Brain microvascular endothelial cell (primary cell): Measurements from ENCODE around the gene DBH.

ENCODE experiments used
- DNase-seq: peaks from one replicate; pipeline ENCODE4 v3.0.0-alpha.2; 2020
- H3K27ac ChIP-seq: fragments of 250-450 bp; sonication (Bioruptor Pico); 2 replicates; pipeline ENCODE4 v1.5.1; 2020; ENCODE audit warnings: mild to moderate bottlenecking, moderate library complexity
- H3K27me3 ChIP-seq: fragments of 250-450 bp; sonication (Bioruptor Pico); replicated peaks from 2 replicates; pipeline ENCODE4 v1.5.1; 2020; ENCODE audit warnings: mild to moderate bottlenecking
- H3K36me3 ChIP-seq: fragments of 250-450 bp; sonication (Bioruptor Pico); replicated peaks from 2 replicates; pipeline ENCODE4 v1.5.1; 2020; ENCODE audit warnings: mild to moderate bottlenecking
- H3K4me3 ChIP-seq: 2 replicates; pipeline ENCODE4 v1.5.1; 2011; ENCODE audit warnings: low read depth, mild to moderate bottlenecking, control low read depth, low read length, moderate library complexity
- in situ Hi-C: cut with HindIII; loops from 2 replicates; pipeline ENCODE4 v1.10.0; 2017; ENCODE audit warnings: low sequenced_read_pairs, low pct_ligation_motif_present
- TF ChIP-seq, protein P1 (sequence below): IDR thresholded peaks from 2 replicates; pipeline ENCODE4 v1.5.1; 2011; ENCODE audit warnings: low read depth, mild to moderate bottlenecking, moderate library complexity, low read length, control low read depth, inconsistent platforms; ENCODE audit errors: missing control alignments

DBH gene

DNA sequence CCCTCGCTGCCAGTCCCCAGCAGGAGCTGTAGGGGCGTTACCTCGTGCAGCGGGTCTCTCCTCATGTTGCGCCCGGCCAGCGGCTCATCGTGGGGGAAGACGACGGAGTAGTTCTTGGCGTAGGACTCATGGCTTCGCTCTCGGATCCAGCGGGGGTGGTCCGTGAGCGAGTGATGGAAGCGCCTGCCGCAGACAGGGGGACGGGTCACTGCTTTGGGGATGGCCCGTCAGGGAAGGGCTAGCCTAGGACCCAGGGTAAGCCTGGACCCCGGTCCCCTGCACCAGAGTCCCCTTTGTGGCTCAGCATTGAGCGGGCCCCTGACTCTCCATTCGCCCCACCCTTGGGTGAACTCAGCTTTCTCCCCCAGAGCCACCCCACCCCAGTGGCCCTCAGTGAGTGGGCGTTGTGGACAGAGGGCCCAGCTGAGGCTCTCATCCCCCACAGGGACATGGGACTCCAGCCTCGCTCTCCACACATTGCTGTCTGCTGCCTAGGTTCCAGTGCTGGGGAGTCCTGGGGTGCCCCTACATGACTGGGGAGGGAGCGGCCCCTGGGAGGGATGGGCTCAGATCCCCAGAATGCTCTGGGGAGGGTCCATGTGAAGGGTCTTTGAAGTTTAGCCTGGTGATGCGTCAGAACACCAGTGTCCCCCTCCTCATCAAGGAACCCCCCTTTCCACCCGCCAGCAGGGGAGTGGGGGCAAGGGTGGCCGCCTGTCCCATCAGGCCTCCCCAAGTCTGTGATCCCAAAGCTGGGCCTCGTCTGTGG lies 72.3 kb downstream of the DBH start:
- no peak overlapping the region for H3K27ac ChIP-seq

More for the DNA sequence above, 72.3 kb downstream of the DBH start:
- Histone ChIP-seq H3K36me3 (no peaks in the 10 kb centered on the region), H3K27me3 (no peaks in the 10 kb centered on the region), H3K4me3 (no peak overlapping the region)
- in situ Hi-C loops, result no loop called here
- TF ChIP-seq, protein P1, sequence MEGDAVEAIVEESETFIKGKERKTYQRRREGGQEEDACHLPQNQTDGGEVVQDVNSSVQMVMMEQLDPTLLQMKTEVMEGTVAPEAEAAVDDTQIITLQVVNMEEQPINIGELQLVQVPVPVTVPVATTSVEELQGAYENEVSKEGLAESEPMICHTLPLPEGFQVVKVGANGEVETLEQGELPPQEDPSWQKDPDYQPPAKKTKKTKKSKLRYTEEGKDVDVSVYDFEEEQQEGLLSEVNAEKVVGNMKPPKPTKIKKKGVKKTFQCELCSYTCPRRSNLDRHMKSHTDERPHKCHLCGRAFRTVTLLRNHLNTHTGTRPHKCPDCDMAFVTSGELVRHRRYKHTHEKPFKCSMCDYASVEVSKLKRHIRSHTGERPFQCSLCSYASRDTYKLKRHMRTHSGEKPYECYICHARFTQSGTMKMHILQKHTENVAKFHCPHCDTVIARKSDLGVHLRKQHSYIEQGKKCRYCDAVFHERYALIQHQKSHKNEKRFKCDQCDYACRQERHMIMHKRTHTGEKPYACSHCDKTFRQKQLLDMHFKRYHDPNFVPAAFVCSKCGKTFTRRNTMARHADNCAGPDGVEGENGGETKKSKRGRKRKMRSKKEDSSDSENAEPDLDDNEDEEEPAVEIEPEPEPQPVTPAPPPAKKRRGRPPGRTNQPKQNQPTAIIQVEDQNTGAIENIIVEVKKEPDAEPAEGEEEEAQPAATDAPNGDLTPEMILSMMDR, result no peak
- no peak for DNase-seq
